Osteoblast (primary cell): Measurements from ENCODE around the gene TVP23C. TPM values are rescaled to one million over a fixed set of nuclear protein-coding genes. Genes with fewer than 3 reads are reported as not detected.

Experiments
- DNase-seq: peaks from one replicate; pipeline ENCODE4 v3.0.0; 2011; ENCODE audit warnings: low spot score, mixed read lengths; ENCODE audit not compliant: insufficient read length; ENCODE audit errors: missing footprints
- H2AFZ ChIP-seq: 2 replicates; pipeline ENCODE4 v1.6.0; 2011; ENCODE audit warnings: mild to moderate bottlenecking, low read length
- H3K27ac ChIP-seq: 2 replicates; pipeline ENCODE4 v1.5.1; 2011; ENCODE audit warnings: mild to moderate bottlenecking, low read depth, low read length, moderate library complexity
- H3K27me3 ChIP-seq: 2 replicates; pipeline ENCODE4 v1.6.0; 2012; ENCODE audit warnings: mild to moderate bottlenecking, control low read depth, inconsistent platforms, low read length, moderate library complexity; ENCODE audit not compliant: insufficient read depth
- H3K36me3 ChIP-seq: 2 replicates; pipeline ENCODE4 v1.5.1; 2011; ENCODE audit warnings: mild to moderate bottlenecking, low read length, control low read depth, moderate library complexity; ENCODE audit not compliant: insufficient read depth
- H3K4me1 ChIP-seq: 2 replicates; pipeline ENCODE4 v1.5.1; 2011; ENCODE audit warnings: mild to moderate bottlenecking, low read length, control low read depth, moderate library complexity; ENCODE audit not compliant: insufficient read depth
- H3K4me2 ChIP-seq: 2 replicates; pipeline ENCODE4 v1.6.0; 2011; ENCODE audit warnings: mild to moderate bottlenecking, low read length; ENCODE audit not compliant: insufficient read depth
- H3K4me3 ChIP-seq: fragments of 200-600 bp; sonication (generic); 3 replicates; pipeline ENCODE4 v1.5.1; 2012; ENCODE audit warnings: mild to moderate bottlenecking, low read length, inconsistent platforms; ENCODE audit not compliant: insufficient read depth
- H3K79me2 ChIP-seq: 2 replicates; pipeline ENCODE4 v1.6.0; 2012; ENCODE audit warnings: mild to moderate bottlenecking, low read length, control low read depth, inconsistent platforms; ENCODE audit not compliant: insufficient read depth
- H3K9me3 ChIP-seq: 2 replicates; pipeline ENCODE4 v1.5.1; 2011; ENCODE audit warnings: low read depth, low read length, control low read depth
- H4K20me1 ChIP-seq: 2 replicates; pipeline ENCODE4 v1.6.0; 2012; ENCODE audit warnings: mild to moderate bottlenecking, low read length, control low read depth; ENCODE audit not compliant: insufficient read depth
- CTCF ChIP-seq: IDR thresholded peaks from 2 replicates; pipeline ENCODE4 v1.5.1; 2011; ENCODE audit warnings: mild to moderate bottlenecking, low read depth, low read length, moderate library complexity; ENCODE audit errors: extremely low read depth
- total RNA-seq: library from RNA; depleted of rRNA; stranded (reverse); fragments of >200 nt; gene quantifications from 2 replicates; pipeline ENCODE4 v1.2.3, GENCODE V29; 2012

Gene TVP23C
- total RNA-seq, 1 donor, result 38.4 TPM

GRCh38 chr17:15514469-15514868 lies 48.8 kb downstream of the TVP23C start:
- peaks cover 28% of the 10 kb centered on the region for H3K36me3 ChIP-seq
- no peaks in the 10 kb centered on the region for H4K20me1 ChIP-seq
- no peak overlapping the region for H3K4me3 ChIP-seq
- no peaks in the 10 kb centered on the region for H3K79me2 ChIP-seq
- no peak overlapping the region for H2AFZ ChIP-seq
- H3K4me1 ChIP-seq, result peaks cover 35% of the 10 kb centered on the region
- peak overlapping the region; percentile 80 for H3K27ac ChIP-seq
- H3K9me3 ChIP-seq, result peaks cover 10% of the 10 kb centered on the region
- peak overlapping the region; percentile 43 for H3K4me2 ChIP-seq
- H3K27me3 ChIP-seq, result no peaks in the 10 kb centered on the region
- DNase-seq, result no peak
- no peak for TF ChIP-seq CTCF

DNA sequence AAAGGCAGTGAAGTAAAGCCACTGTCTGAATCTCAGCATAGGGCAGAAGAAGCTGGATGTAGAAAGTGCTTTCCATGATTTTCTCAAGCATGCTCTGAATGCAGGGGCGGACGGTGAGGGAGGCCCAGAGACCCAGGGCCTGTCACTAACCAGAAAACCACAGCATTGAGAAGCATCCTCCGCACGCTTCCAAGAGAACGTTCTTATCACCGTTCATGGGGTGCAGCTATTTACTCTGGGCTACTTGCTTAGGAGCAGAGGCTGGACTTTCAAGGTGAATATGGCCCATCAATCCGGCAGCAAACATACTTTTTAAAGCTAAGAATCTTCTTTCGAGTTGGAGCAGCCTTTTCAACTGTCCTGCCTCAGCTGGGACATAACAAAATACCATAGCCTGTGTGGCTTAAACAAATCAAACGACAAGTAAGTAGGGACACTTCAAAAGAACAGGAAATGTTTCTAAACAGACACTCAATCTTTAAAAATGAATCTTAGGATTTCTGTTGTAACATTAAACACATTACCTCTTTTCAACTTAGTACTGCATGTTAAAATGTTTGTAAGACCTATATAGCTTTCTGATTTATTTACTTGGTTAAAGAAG lies 49.3 kb downstream of the TVP23C start:
- H3K4me2 ChIP-seq, result peak overlapping the region; percentile 43
- H3K9me3 ChIP-seq, result peaks cover 10% of the 10 kb centered on the region
- peak overlapping the region; percentile 30 for H2AFZ ChIP-seq
- H3K27me3 ChIP-seq, result no peaks in the 10 kb centered on the region
- H4K20me1 ChIP-seq, result no peaks in the 10 kb centered on the region
- peak; percentile 78 for DNase-seq
- H3K4me3 ChIP-seq, result no peak overlapping the region
- H3K4me1 ChIP-seq, result peaks cover 35% of the 10 kb centered on the region
- peak overlapping the region; percentile 80 for H3K27ac ChIP-seq
- peaks cover 27% of the 10 kb centered on the region for H3K36me3 ChIP-seq
- TF ChIP-seq CTCF, result no peak
- H3K79me2 ChIP-seq, result no peaks in the 10 kb centered on the region

GRCh38 chr17:15513058-15513791 lies 50.1 kb downstream of the TVP23C start:
- Histone ChIP-seq H3K36me3 (peaks cover 21% of the 10 kb centered on the region), H3K79me2 (no peaks in the 10 kb centered on the region), H3K4me1 (peaks cover 35% of the 10 kb centered on the region), H4K20me1 (no peaks in the 10 kb centered on the region), H3K9me3 (peaks cover 10% of the 10 kb centered on the region), H3K27me3 (no peaks in the 10 kb centered on the region), H3K27ac (peak overlapping the region; percentile 80), H3K4me2 (peak overlapping the region; percentile 43), H3K4me3 (no peak overlapping the region), H2AFZ (peak overlapping the region; percentile 31)
- peak; percentile 74 for DNase-seq
- no peak for TF ChIP-seq CTCF

GRCh38 chr17:15512071-15512709 lies 51.1 kb downstream of the TVP23C start:
- Histone ChIP-seq H3K4me3 (no peak overlapping the region), H3K79me2 (no peaks in the 10 kb centered on the region), H4K20me1 (no peaks in the 10 kb centered on the region), H3K27me3 (no peaks in the 10 kb centered on the region), H3K4me1 (peaks cover 35% of the 10 kb centered on the region), H3K36me3 (peaks cover 20% of the 10 kb centered on the region), H2AFZ (no peak overlapping the region), H3K4me2 (no peak overlapping the region), H3K9me3 (peaks cover 10% of the 10 kb centered on the region), H3K27ac (no peak overlapping the region)
- no peak for TF ChIP-seq CTCF
- DNase-seq, result no peak
